Tibial nerve (tissue), 4 donors: Measurements from ENCODE around the gene PCF11.

Experiments
- CTCF ChIP-seq, 5 experiments: fragments of 200-600 bp in 3 of 5; fragments of 450-650 bp in 2 of 5; sonication (generic) in 3 of 5; IDR thresholded peaks; one replicate each; pipeline ENCODE4 v1.5.1; 2016 to 2019; ENCODE audit warnings: antibody characterized with exemption in 5 of 5, mild to moderate bottlenecking in 3 of 5, moderate library complexity in 2 of 5
- EP300 ChIP-seq, 2 donors: sonication (generic); formaldehyde crosslinking; IDR thresholded peaks; one replicate each; pipeline ENCODE4 v1.6.1; 2017; ENCODE audit warnings: antibody characterized with exemption in 2 of 2, mild to moderate bottlenecking in 1 of 2

- TF ChIP-seq CTCF (IDR thresholded peaks at IDR 0.05) (no peak), EP300 (IDR thresholded peaks at IDR 0.05) (no peak)
Measured at GRCh38 chr11:83185767-83186166, 28.8 kb downstream of the PCF11 start.
